Inflammatory macrophage treated with lipopolysaccharide for 4 hours (primary cell): ENCODE measurements around the gene OTOG.
A peak's percentile ranks its signal among the peaks of the same experiment; 100 is the strongest.

Source experiments
- DNase-seq: peaks from one replicate; pipeline ENCODE4 v3.0.0-alpha.2; 2020

OTOG gene, protein sequence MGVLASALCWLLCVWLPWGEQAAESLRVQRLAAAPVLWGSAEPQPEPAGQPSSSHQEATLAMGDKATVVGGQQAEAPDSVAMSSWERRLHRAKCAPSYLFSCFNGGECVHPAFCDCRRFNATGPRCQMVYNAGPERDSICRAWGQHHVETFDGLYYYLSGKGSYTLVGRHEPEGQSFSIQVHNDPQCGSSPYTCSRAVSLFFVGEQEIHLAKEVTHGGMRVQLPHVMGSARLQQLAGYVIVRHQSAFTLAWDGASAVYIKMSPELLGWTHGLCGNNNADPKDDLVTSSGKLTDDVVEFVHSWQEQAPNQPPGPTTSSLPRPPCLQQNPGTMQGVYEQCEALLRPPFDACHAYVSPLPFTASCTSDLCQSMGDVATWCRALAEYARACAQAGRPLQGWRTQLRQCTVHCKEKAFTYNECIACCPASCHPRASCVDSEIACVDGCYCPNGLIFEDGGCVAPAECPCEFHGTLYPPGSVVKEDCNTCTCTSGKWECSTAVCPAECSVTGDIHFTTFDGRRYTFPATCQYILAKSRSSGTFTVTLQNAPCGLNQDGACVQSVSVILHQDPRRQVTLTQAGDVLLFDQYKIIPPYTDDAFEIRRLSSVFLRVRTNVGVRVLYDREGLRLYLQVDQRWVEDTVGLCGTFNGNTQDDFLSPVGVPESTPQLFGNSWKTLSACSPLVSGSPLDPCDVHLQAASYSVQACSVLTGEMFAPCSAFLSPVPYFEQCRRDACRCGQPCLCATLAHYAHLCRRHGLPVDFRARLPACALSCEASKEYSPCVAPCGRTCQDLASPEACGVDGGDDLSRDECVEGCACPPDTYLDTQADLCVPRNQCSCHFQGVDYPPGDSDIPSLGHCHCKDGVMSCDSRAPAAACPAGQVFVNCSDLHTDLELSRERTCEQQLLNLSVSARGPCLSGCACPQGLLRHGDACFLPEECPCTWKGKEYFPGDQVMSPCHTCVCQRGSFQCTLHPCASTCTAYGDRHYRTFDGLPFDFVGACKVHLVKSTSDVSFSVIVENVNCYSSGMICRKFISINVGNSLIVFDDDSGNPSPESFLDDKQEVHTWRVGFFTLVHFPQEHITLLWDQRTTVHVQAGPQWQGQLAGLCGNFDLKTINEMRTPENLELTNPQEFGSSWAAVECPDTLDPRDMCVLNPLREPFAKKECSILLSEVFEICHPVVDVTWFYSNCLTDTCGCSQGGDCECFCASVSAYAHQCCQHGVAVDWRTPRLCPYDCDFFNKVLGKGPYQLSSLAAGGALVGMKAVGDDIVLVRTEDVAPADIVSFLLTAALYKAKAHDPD (N-terminal part only)

DNA sequence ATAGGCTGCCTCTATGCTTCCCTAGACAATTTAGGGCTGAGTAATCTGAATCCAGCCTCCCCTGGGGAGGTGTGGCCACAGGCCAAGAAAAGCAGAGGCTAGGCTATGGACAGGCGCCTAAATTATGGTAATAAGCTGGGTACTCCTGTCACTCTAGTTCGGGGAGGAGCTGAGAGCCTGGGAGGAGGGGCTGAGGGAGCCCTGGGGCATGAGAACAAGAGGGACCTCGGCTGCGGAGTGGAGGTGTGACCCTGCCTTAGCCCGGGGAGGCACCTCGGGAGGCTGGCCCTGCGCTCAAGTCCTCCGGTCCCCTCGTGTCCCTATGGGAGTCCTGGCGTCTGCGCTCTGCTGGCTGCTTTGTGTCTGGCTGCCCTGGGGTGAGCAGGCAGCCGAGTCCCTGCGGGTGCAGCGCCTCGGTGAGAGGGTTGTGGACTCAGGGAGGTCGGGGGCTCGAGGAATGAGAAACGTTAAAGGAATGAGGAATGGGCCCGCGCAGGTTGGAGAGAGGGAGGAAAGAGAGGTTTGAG lies at the start of gene OTOG:
Gene OTOG, plus strand, starts transcription at position 209 of the 527 bp plus-strand sequence. Its CDS starts 114 bp downstream, at position 323.
- no peak for DNase-seq

- no peak for DNase-seq
Observed at GRCh38 chr11:17498058-17498457, 49.0 kb upstream of the OTOG start.

GRCh38 chr11:17498475-17498874 lies 48.6 kb upstream of the OTOG start:
- no peak for DNase-seq

DNA sequence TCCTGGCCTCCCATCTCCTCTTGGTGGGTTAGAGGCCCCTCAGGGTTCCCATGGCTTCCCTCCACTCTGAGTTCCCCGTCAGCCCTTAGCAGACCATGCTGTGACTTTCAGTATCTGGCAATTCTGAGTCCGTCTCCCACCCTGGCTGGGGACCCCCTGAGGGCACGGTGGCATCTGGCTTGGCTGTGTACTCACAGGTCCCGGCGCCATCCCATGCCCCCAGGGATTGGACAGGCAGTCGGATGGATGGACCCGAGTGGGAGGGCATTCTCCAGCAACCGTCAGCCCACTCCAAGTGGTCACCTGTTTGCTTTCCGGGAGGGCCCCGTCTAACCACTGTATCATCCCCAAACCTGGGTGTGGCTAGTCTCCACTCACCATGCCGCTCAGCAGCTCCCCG lies 46.4 kb upstream of the OTOG start:
- no peak for DNase-seq

GRCh38 chr11:17502630-17503029 lies 44.4 kb upstream of the OTOG start:
- no peak for DNase-seq

- DNase-seq, result peak; percentile 66
Observed at GRCh38 chr11:17504330-17505107, 42.5 kb upstream of the OTOG start.

DNA sequence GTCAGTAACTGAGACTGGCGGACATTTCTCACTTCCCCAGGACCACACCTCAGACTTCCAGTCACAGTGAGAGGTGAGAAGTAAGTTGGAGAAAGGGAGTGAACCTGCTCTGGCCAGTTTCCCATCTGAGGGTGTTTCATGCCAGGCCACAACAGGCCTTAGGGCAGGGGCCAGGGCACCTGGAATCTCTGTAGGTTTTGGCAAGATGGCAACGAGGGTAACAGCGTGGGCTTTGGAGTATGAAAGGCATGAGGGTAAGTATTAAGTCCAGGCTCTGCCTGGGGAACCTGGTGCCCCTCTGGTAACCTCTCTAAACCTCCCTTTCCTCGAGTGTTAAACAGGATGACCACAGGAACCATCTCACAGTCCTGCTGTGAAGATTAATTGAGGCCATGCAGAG lies 41.9 kb upstream of the OTOG start:
- no peak for DNase-seq

GRCh38 chr11:17506314-17506713 lies 40.7 kb upstream of the OTOG start:
- no peak for DNase-seq

GRCh38 chr11:17506942-17507341 lies 40.1 kb upstream of the OTOG start:
- DNase-seq, result no peak

- DNase-seq, result no peak
Observed at GRCh38 chr11:17507773-17508172, 39.3 kb upstream of the OTOG start.

- DNase-seq, result no peak
Observed at GRCh38 chr11:17508306-17508705, 38.8 kb upstream of the OTOG start.

DNA sequence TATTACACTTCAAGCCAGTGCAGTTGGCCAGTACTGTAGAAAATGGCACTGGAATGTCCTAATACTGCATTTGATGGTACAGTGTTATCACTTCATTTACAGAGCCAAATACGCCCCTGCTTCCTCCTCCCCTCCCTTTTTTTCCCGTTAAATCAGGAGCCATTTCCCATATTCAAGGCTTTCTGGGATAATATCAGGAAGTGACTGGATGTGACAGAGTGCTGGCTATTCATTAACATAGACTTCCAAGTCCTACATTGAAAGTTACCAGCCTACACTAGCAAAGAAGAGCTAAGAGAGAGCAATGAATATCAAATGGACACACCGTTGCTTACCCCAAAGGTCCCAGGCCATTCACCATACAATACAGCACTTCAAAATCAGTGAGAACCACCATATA lies 38.3 kb upstream of the OTOG start:
- DNase-seq, result no peak

- DNase-seq, result no peak
Observed at GRCh38 chr11:17510507-17511206, 36.4 kb upstream of the OTOG start.

GRCh38 chr11:17511571-17511970 lies 35.5 kb upstream of the OTOG start:
- DNase-seq, result no peak

DNA sequence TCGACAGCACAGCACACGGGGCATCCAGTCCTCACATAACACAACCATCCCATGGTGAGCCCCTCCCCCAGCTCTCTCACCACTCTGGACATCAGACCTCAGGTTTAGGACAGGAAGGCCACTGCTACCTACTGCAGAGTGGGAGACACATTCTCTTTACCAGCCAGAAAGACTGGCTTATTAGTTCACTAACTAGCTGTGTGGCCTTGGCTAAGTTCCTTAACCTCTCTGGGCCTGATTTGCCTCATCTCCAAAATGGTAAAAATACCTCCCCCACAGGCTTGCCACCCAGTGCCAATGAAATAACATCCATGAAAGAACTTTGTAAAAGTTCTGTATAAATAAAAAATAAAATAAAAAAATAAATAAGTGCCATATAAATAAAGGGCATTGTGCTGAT lies 35.0 kb upstream of the OTOG start:
- DNase-seq, result no peak

DNA sequence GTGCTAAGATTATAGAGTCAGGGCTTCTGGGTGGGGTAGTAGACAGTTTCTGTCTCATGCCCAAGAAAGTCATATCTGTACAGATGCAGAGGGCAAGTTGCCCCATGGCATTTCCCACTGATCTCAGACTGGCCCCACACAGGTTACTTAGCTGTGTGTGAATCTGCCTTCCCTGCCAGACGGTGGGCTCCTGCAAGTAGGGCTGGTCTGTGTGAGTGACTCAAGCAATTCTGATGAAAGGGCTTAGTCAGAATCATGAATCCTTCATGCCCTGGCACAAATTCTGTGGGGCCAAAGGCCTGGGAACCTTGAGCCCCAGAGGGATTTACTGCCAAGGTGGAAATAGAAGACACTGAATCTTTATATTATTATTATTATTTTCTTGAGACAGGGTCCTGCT lies 33.2 kb upstream of the OTOG start:
- DNase-seq, result no peak

DNA sequence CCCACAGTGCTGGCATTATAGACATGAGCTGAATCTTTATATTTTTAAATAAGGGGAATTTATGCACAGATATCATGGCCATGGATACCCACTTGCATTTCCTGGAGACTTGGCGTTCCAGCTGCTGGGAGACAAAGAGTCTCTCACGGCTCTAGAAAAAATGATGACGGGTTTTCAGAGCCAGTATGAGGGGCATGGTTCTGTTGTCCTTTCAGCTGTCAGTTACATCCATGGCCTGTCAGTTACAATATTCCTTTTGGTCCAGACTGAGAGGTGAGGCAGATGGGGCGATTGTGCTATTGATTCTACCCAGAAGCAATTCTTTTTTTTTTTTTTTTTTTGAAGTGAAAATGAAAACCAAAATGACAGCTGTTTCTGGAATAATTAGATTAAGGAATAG lies 32.6 kb upstream of the OTOG start:
- DNase-seq, result no peak

DNA sequence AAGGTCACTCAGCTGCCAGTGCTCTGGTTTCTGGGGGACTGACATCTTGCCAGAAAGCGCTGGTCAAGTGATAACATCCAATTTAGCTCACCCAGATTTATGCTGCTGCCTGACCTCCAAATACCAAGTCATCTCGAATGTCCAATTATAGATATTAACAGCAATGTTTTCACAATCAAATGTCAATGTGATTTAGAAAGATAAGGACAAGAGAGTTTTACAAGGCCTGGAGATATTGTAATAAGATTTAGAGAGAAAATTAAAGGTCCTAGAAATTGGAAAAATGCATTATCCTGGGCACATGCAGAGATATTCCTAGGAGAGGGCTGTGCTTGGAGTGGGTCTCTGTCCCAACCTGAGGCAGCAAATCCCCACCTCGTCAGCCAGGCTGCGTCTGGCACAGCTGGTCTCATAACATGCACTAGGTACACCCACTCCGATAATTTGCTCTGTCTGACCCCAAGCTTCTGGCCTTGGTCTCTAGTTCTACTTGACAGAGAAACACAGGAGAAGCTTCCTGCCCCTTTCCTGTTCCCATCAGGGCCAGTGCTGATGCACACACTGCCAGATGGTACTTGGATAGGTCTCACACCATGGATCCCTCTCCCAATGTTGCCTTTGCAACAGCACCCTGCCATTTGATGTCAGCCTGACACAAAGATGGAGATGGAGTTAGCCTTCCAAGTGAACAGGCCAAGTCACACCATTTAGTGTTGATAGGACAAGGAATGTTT lies 31.4 kb upstream of the OTOG start:
- DNase-seq, result no peak

DNA sequence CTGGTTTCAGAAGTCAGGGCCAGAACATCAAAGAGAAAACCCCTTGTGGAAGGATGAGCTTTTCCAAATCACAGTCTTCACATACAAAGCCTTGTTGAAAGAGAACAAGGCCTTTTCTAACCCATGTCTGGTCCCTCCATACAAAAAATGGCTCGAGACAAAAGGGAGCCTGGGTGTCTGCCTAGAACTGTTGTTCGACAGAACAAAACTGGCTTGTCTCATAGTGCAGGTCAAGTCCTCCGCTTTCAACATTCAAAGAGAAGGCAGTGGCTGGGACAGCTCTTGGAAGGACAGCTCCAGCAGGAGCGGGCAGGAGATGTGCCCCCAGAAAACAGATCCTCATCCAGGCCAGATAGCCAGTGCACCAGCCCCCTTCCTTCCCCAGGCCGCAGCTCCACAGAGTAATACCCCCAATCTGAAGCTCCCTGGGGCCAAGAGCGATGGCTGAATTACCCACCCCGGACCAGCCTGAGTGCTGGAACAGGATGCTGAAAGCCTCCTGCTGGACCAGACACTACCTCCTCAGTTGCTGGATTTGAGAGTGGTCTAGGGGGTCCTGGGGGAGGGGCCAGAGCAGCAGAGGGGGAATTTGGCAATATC lies 30.4 kb upstream of the OTOG start:
- DNase-seq, result no peak

GRCh38 chr11:17517186-17517585 lies 29.9 kb upstream of the OTOG start:
- no peak for DNase-seq
